GM12865 (cell line): ENCODE results near the gene COL27A1.
"Not testable (repeated sequence)": the region's sequence is repeated elsewhere in the genome, so short reads cannot be mapped to it uniquely, and the experiment has no call there.

ENCODE experiments used
- DNase-seq: peaks from one replicate; pipeline ENCODE4 v3.0.0; 2010; ENCODE audit warnings: low read depth
- H3K4me3 ChIP-seq: 2 replicates; pipeline ENCODE4 v1.5.1; 2011; ENCODE audit warnings: mild to moderate bottlenecking, low read depth, low read length, control low read depth
- TF ChIP-seq, protein P1 (sequence below): IDR thresholded peaks from 2 replicates; pipeline ENCODE4 v1.5.1; 2011; ENCODE audit warnings: low read length, control low read depth, low read depth, inconsistent platforms; ENCODE audit not compliant: insufficient read depth; ENCODE audit errors: missing control alignments

The COL27A1 gene

DNA sequence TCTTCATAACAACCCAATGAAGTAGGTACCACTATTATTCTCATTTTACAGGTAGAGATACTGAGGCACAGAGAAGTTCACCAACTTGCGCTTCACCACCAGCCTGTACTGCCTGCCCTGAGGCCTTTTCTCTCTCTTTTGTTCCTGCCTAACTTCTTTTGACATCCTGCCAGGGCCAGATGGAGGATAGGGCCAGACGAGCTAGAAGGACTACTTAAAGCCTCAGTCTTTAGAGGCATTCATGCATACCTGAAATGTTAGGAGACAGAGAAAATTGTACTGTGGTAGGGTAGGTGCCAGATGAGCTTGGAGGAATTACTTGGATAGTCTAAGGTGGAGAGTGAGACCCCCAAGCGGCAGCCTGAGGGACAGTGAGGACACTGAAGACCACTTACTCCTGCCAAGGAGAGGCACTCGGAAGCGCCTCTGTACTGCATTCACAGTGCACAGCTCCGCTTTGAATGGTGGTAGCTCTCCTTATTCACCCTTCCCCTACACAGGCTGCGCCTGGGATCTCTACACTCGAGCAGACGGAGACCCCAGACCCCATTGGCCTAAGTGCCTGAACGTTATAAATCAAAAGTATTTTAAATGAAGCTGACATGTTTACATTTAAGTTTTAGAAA is 161.4 kb downstream of the COL27A1 start:
- H3K4me3 ChIP-seq: no peak overlapping the region
- no peak for DNase-seq
- TF ChIP-seq, protein P1, sequence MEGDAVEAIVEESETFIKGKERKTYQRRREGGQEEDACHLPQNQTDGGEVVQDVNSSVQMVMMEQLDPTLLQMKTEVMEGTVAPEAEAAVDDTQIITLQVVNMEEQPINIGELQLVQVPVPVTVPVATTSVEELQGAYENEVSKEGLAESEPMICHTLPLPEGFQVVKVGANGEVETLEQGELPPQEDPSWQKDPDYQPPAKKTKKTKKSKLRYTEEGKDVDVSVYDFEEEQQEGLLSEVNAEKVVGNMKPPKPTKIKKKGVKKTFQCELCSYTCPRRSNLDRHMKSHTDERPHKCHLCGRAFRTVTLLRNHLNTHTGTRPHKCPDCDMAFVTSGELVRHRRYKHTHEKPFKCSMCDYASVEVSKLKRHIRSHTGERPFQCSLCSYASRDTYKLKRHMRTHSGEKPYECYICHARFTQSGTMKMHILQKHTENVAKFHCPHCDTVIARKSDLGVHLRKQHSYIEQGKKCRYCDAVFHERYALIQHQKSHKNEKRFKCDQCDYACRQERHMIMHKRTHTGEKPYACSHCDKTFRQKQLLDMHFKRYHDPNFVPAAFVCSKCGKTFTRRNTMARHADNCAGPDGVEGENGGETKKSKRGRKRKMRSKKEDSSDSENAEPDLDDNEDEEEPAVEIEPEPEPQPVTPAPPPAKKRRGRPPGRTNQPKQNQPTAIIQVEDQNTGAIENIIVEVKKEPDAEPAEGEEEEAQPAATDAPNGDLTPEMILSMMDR: no peak

DNA sequence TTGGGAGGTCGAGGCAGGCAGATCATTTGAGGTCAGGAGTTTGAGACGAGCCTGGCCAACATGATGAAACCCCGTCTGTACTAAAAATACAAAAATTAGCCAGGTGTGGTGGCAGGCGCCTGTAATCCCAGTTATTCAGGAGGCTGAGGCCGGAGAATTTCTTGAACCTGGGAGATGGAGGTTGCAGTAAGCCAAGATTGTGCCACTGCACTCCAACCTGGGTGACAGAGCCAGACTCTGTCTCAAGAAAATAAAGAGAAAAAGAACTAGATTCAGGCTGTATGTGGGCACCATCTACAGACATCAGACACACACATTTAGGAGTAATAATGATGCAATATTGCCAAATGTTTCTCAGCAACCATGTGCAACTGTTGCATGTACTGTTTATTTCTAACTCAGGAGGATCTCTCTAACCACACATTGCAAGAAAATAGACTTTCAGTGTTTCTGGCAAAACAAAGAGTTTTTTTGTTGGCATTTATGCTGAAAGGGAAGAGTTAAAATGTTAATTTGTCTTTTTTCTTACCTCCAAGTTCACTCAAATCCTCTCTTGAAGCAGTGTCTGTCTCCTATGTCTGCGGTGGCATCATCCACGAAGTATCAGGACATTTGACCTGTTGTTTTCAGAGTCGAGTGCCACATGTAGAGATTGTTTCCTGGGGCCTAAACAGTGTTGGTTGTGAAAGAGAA is 162.5 kb downstream of the COL27A1 start:
- no peak overlapping the region for H3K4me3 ChIP-seq
- no peak for DNase-seq
- TF ChIP-seq, protein P1: no peak

DNA sequence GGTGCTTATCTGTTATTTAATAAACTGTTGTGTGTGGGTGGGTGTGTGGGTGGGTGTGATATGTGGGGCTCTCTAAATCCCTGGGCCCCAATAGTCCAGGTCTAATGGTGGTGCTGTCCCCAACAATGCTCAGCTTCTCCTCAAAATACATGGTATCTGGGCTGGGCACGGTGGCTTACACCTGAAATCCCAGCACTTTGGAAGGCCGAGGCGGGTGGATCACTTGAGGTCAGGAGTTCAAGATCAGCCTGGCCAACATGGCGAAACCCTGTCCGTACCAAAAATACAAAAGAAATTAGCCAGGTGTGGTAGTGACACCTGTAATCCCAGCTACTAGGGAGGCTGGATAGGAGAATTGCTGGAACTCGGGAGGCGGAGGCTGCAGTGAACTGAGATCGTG is 163.1 kb downstream of the COL27A1 start:
- TF ChIP-seq, protein P1: no peak
- no peak overlapping the region for H3K4me3 ChIP-seq
- DNase-seq: no peak

DNA sequence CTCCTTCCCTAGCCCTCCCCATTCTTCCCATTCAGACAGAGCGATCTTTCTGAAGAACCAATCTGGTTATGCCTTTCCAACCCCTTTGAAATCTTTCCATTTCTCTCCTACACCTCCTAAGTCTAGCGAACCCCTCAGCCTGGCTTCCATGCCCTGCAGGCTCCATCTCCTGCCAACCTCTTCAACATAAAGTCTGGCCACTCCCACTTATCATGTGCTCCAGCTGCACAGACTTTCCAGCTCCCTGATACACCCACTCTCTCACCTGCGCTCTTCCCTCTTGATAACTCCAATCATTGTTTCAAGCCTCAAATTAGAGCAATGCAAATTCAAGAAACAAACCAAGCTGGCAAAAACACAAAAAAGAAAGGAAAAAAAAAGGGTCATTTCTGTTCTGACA is 163.8 kb downstream of the COL27A1 start:
- DNase-seq: no peak
- TF ChIP-seq, protein P1: no peak
- H3K4me3 ChIP-seq: no peak overlapping the region

DNA sequence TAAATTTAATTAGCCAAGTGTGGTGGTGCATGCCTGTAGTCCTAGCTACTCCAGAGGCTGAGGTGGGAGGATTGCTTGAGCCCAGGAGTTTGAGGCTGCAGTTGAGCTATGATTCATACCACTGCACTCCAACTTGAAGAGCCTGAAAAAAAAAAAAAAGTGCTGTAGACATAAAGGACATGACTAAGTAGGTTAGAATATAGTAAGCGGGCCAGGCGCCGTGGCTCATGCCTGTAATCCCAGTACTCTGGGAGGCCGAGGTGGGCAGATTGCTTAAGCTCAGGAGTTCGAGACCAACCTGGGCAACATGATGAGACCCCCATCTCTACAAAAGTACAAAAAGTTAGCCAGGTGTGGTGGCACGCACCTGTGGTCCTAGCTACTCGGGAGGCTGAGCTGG is 165.4 kb downstream of the COL27A1 start:
- DNase-seq, H3K4me3 ChIP-seq: not testable (repeated sequence)

DNA sequence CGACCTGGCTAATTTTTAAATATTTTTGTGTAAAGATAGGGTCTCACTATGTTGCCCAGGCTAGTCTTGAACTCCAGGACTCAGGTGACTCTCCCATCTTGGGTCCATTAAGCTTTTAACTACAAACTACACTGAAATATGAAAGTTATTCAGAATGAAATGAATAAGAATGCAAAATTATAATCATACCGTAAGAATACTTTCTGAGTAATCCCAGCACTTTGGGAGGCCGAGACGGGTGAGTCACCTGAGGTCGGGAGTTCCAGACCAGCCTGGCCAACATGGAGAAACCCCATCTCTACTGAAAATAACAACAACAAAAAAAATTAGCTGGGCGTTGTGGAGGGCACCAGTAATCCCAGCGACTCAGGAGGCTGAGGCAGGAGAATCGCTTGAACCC is 166.4 kb downstream of the COL27A1 start:
- no peak overlapping the region for H3K4me3 ChIP-seq
- TF ChIP-seq, protein P1: no peak
- DNase-seq: no peak

DNA sequence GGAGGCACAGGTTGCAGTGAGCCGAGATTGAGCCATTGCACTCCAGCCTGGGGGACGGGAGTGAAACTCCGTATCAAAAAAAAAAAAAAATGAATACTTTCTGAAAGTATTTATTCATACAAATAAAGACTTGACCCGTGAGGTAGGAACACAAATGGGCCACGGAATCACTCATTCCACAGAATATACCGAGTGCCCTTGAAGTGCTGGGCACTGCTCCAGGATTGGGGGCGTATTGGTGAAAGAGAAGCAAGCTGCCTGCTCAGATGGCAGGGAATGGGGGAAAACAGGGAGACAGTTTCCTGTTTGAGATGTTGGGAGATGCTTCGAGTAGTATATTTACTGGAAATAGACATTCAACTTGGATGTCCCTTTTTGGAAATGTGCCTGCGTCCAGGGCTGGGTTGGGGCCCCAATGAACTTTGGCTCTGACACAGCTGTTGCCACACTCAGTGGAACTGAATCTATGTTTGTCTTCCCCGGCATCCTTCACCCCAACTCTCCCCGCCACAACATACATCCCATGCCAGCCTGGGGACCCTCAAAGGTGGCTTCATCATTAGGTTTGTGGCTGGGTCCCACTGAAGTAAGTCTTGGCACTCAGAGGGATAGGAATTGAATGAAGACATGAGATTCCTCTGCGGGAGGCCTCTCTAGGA is 167.0 kb downstream of the COL27A1 start:
- H3K4me3 ChIP-seq, DNase-seq: not testable (repeated sequence)

DNA sequence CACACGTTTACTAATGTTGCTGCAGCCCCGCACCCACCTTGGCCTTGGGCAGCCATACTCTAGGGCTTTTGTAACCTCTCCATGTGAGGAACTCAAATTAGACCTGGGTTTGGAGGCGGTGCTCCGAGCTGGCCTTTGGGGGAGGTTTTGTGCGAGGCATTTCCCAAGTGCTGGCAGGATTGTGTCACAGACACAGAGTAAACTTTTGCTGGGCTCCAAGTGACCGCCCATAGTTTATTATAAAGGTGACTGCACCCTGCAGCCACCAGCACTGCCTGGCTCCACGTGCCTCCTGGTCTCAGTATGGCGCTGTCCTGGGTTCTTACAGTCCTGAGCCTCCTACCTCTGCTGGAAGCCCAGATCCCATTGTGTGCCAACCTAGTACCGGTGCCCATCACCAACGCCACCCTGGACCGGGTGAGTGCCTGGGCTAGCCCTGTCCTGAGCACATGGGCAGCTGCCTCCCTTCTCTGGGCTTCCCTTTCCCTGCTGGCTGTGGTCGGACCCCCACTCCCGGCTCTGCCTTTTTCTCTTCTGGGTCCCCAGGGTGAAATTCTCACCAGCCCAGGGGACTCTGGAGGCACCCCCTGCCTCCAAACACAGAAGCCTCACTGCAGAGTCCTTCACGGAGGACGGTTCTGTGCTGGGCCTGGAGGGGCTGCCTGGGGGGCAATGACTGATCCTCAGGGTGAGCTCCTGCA is 167.6 kb downstream of the COL27A1 start, which contains the start of gene ORM1:
Gene ORM1, plus strand, starts transcription at position 268 of the 701 bp plus-strand sequence. Its CDS starts 36 bp downstream, at position 304.
- H3K4me3 ChIP-seq, DNase-seq: not testable (repeated sequence)

DNA sequence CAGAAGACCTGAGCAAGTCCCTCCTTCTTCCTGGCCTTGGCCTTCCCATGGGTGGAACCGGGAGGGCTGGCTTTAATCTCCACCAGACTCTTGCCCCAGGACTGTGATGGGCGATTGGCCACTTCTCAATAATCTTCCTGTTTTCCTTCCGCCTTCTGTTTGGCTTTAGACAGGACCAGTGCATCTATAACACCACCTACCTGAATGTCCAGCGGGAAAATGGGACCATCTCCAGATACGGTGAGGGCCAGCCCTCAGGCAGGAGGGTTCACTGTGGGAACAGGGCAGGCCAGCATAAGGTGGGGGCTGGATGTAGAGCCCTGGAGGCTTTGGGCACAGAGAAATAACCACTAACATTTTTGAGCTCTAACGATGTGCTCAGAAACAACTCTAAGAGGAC is 168.5 kb downstream of the COL27A1 start:
- not testable (repeated sequence) for H3K4me3 ChIP-seq, DNase-seq
